ENCODE measurements around the gene GIPC2.
"Not testable (repeated sequence)": the region's sequence is repeated elsewhere in the genome, so short reads cannot be mapped to it uniquely, and the experiment has no call there.

The GIPC2 gene

GRCh38 chr1:78101514-78101913, 55.7 kb downstream of the GIPC2 start:
- H3K4me3 ChIP-seq (ENCODE audit: low read depth in 1 of 2, low read length in 2 of 2): no peak overlapping the region
- peaks cover 0 to 8% of the 10 kb centered on the region in 2 donors for H3K4me1 ChIP-seq (ENCODE audit: control insufficient read depth in 1 of 2, insufficient read depth in 2 of 2, low read length in 2 of 2)
- no peaks in the 10 kb centered on the region for H3K9me3 ChIP-seq (ENCODE audit: control insufficient read depth in 1 of 2, low read length in 2 of 2)
- H3K27ac ChIP-seq (ENCODE audit: low read length): no peak overlapping the region
- H3K27me3 ChIP-seq (ENCODE audit: low read depth, low read length): no peaks in the 10 kb centered on the region
- H3K36me3 ChIP-seq (ENCODE audit: control insufficient read depth in 1 of 2, insufficient read depth in 2 of 2, low read length in 2 of 2): no peaks in the 10 kb centered on the region

GRCh38 chr1:78102082-78102481, 56.3 kb downstream of the GIPC2 start:
- H3K27ac ChIP-seq (ENCODE audit: low read length): no peak overlapping the region
- no peaks in the 10 kb centered on the region for H3K27me3 ChIP-seq (ENCODE audit: low read depth, low read length)
- no peaks in the 10 kb centered on the region for H3K36me3 ChIP-seq (ENCODE audit: control insufficient read depth in 1 of 2, insufficient read depth in 2 of 2, low read length in 2 of 2)
- H3K9me3 ChIP-seq (ENCODE audit: control insufficient read depth in 1 of 2, low read length in 2 of 2): no peaks in the 10 kb centered on the region
- peaks cover 0 to 2% of the 10 kb centered on the region in 2 donors for H3K4me1 ChIP-seq (ENCODE audit: control insufficient read depth in 1 of 2, insufficient read depth in 2 of 2, low read length in 2 of 2)
- no peak overlapping the region for H3K4me3 ChIP-seq (ENCODE audit: low read depth in 1 of 2, low read length in 2 of 2)

GRCh38 chr1:78102916-78103315, 57.1 kb downstream of the GIPC2 start:
- H3K36me3 ChIP-seq (ENCODE audit: control insufficient read depth in 1 of 2, insufficient read depth in 2 of 2, low read length in 2 of 2): no peaks in the 10 kb centered on the region
- no peak overlapping the region for H3K4me3 ChIP-seq (ENCODE audit: low read depth in 1 of 2, low read length in 2 of 2)
- no peaks in the 10 kb centered on the region for H3K4me1 ChIP-seq (ENCODE audit: control insufficient read depth in 1 of 2, insufficient read depth in 2 of 2, low read length in 2 of 2)
- H3K27ac ChIP-seq (ENCODE audit: low read length): no peak overlapping the region
- no peaks in the 10 kb centered on the region for H3K9me3 ChIP-seq (ENCODE audit: control insufficient read depth in 1 of 2, low read length in 2 of 2)
- no peaks in the 10 kb centered on the region for H3K27me3 ChIP-seq (ENCODE audit: low read depth, low read length)

- Histone ChIP-seq H3K36me3 (ENCODE audit: control insufficient read depth in 1 of 2, insufficient read depth in 2 of 2, low read length in 2 of 2) (no peaks in the 10 kb centered on the region), H3K27ac (ENCODE audit: low read length) (no peak overlapping the region), H3K9me3 (ENCODE audit: control insufficient read depth in 1 of 2, low read length in 2 of 2) (no peaks in the 10 kb centered on the region), H3K4me3 (ENCODE audit: low read depth in 1 of 2, low read length in 2 of 2) (no peak overlapping the region), H3K4me1 (ENCODE audit: control insufficient read depth in 1 of 2, insufficient read depth in 2 of 2, low read length in 2 of 2) (no peaks in the 10 kb centered on the region), H3K27me3 (ENCODE audit: low read depth, low read length) (no peaks in the 10 kb centered on the region)
These were observed 58.6 kb downstream of the GIPC2 start for GRCh38 chr1:78104322-78104721.

GRCh38 chr1:78109659-78110058, 63.9 kb downstream of the GIPC2 start:
- not testable (repeated sequence) for H3K4me3 ChIP-seq (ENCODE audit: low read depth in 1 of 2, low read length in 2 of 2); H3K36me3 ChIP-seq (ENCODE audit: control insufficient read depth in 1 of 2, insufficient read depth in 2 of 2, low read length in 2 of 2); H3K27ac ChIP-seq (ENCODE audit: low read length); H3K9me3 ChIP-seq (ENCODE audit: control insufficient read depth in 1 of 2, low read length in 2 of 2); H3K4me1 ChIP-seq (ENCODE audit: control insufficient read depth in 1 of 2, insufficient read depth in 2 of 2, low read length in 2 of 2); H3K27me3 ChIP-seq (ENCODE audit: low read depth, low read length)

DNA sequence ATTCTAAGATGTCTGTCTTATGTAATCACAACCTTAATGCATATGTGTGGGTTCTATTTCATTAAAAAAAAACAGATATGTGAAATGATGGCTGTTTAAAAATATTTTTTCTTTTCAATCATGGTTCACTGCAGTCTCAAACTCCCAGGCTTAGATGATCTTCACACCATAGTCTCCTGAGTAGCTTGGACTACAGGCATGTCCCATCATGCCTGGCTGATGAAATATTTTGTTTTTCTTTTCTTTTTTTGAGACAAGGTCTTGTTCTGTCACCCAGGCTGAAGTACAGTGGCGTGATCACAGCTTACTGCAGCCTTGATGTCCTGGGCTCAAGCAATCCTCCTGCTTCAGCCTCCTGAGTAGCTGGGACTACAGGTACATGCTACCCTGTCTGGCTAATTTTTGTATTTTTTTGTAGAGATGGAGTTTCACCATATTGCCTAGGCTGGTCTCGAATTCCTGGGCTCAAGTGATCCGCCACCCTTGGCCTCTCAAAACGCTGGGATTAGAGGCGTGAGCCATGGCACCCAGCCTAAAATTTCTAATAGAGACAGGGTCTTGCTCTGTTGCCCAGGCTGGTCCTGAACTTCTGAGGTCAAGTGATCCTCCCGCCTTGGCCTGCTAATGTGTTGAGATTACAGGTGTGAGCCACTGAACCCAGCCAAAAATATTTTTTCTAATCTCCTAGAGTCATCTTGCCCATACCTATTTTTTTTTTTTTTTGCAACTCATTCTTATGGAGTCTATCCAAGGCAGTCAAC, 67.6 kb downstream of the GIPC2 start:
- H3K4me3 ChIP-seq (ENCODE audit: low read depth in 1 of 2, low read length in 2 of 2): no peak overlapping the region
- H3K27me3 ChIP-seq (ENCODE audit: low read depth, low read length): no peaks in the 10 kb centered on the region
- no peaks in the 10 kb centered on the region for H3K9me3 ChIP-seq (ENCODE audit: control insufficient read depth in 1 of 2, low read length in 2 of 2)
- no peak overlapping the region for H3K27ac ChIP-seq (ENCODE audit: low read length)
- peaks cover 0 to 4% of the 10 kb centered on the region in 2 donors for H3K4me1 ChIP-seq (ENCODE audit: control insufficient read depth in 1 of 2, insufficient read depth in 2 of 2, low read length in 2 of 2)
- no peaks in the 10 kb centered on the region for H3K36me3 ChIP-seq (ENCODE audit: control insufficient read depth in 1 of 2, insufficient read depth in 2 of 2, low read length in 2 of 2)

- Histone ChIP-seq H3K4me1 (ENCODE audit: control insufficient read depth in 1 of 2, insufficient read depth in 2 of 2, low read length in 2 of 2) (peaks cover 0 to 4% of the 10 kb centered on the region in 2 donors), H3K27ac (ENCODE audit: low read length) (no peak overlapping the region), H3K9me3 (ENCODE audit: control insufficient read depth in 1 of 2, low read length in 2 of 2) (no peaks in the 10 kb centered on the region), H3K4me3 (ENCODE audit: low read depth in 1 of 2, low read length in 2 of 2) (no peak overlapping the region), H3K27me3 (ENCODE audit: low read depth, low read length) (no peaks in the 10 kb centered on the region), H3K36me3 (ENCODE audit: control insufficient read depth in 1 of 2, insufficient read depth in 2 of 2, low read length in 2 of 2) (no peaks in the 10 kb centered on the region)
These were observed 68.5 kb downstream of the GIPC2 start for GRCh38 chr1:78114034-78114956.

GRCh38 chr1:78120485-78120884, 74.7 kb downstream of the GIPC2 start:
- not testable (repeated sequence) for H3K4me3 ChIP-seq (ENCODE audit: low read depth in 1 of 2, low read length in 2 of 2)

GRCh38 chr1:78121710-78122109, 75.9 kb downstream of the GIPC2 start:
- H3K36me3 ChIP-seq (ENCODE audit: control insufficient read depth in 1 of 2, insufficient read depth in 2 of 2, low read length in 2 of 2): no peaks in the 10 kb centered on the region
- no peak overlapping the region for H3K27ac ChIP-seq (ENCODE audit: low read length)
- no peaks in the 10 kb centered on the region for H3K4me1 ChIP-seq (ENCODE audit: control insufficient read depth in 1 of 2, insufficient read depth in 2 of 2, low read length in 2 of 2)
- no peaks in the 10 kb centered on the region for H3K9me3 ChIP-seq (ENCODE audit: control insufficient read depth in 1 of 2, low read length in 2 of 2)
- H3K4me3 ChIP-seq (ENCODE audit: low read depth in 1 of 2, low read length in 2 of 2): no peak overlapping the region
- H3K27me3 ChIP-seq (ENCODE audit: low read depth, low read length): no peaks in the 10 kb centered on the region

More at GRCh38 chr1:78120485-78120884, 74.7 kb downstream of the GIPC2 start:
- not testable (repeated sequence) for H3K9me3 ChIP-seq (ENCODE audit: control insufficient read depth in 1 of 2, low read length in 2 of 2); H3K27me3 ChIP-seq (ENCODE audit: low read depth, low read length); H3K36me3 ChIP-seq (ENCODE audit: control insufficient read depth in 1 of 2, insufficient read depth in 2 of 2, low read length in 2 of 2); H3K27ac ChIP-seq (ENCODE audit: low read length); H3K4me1 ChIP-seq (ENCODE audit: control insufficient read depth in 1 of 2, insufficient read depth in 2 of 2, low read length in 2 of 2)

DNA sequence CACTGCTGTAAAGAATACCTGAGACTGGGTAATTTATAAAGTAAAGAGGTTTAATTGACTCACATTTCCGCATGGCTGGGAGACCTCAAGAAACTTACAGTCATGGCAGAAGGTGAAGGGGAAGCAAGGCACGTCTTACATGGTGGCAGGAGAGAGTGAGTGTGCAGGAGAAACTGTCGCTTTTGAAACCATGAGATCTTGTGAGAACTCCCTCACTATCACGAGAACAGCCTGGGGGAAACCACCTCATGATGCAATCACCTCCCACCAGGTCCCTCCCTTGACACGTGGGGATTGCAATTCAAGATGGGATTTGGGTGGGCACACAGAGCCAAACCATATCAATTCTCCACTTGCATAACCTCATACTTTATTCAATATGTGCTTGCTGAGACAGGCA, 76.6 kb downstream of the GIPC2 start:
- H3K27me3 ChIP-seq (ENCODE audit: low read depth, low read length): no peaks in the 10 kb centered on the region
- no peaks in the 10 kb centered on the region for H3K36me3 ChIP-seq (ENCODE audit: control insufficient read depth in 1 of 2, insufficient read depth in 2 of 2, low read length in 2 of 2)
- no peak overlapping the region for H3K27ac ChIP-seq (ENCODE audit: low read length)
- no peak overlapping the region for H3K4me3 ChIP-seq (ENCODE audit: low read depth in 1 of 2, low read length in 2 of 2)
- H3K9me3 ChIP-seq (ENCODE audit: control insufficient read depth in 1 of 2, low read length in 2 of 2): no peaks in the 10 kb centered on the region
- H3K4me1 ChIP-seq (ENCODE audit: control insufficient read depth in 1 of 2, insufficient read depth in 2 of 2, low read length in 2 of 2): no peaks in the 10 kb centered on the region

DNA sequence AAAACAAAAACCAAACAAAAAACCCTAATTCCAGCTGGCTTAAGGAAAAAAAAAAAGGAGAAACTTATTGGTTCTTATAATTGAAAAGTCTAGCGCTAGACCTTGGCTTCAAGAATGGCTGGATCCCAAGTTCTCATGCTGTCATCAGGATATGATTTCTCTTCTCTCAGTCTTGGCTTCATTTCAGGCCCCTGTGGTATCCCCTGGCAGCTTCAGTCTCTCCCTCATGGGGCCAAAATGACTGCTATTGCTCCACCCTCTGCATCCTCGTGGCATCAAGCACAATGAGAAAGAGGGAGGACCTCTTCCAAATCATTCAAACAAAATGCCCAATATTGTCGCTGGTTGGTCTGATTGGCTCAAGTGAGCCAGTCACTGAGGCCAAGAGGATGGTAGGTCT, 80.7 kb downstream of the GIPC2 start:
- H3K36me3 ChIP-seq (ENCODE audit: control insufficient read depth in 1 of 2, insufficient read depth in 2 of 2, low read length in 2 of 2): no peaks in the 10 kb centered on the region
- H3K4me1 ChIP-seq (ENCODE audit: control insufficient read depth in 1 of 2, insufficient read depth in 2 of 2, low read length in 2 of 2): no peaks in the 10 kb centered on the region
- no peak overlapping the region for H3K4me3 ChIP-seq (ENCODE audit: low read depth in 1 of 2, low read length in 2 of 2)
- H3K27me3 ChIP-seq (ENCODE audit: low read depth, low read length): no peaks in the 10 kb centered on the region
- H3K27ac ChIP-seq (ENCODE audit: low read length): no peak overlapping the region
- no peaks in the 10 kb centered on the region for H3K9me3 ChIP-seq (ENCODE audit: control insufficient read depth in 1 of 2, low read length in 2 of 2)
